ENCODE data around the gene ADARB2. TPM values are rescaled to one million over a fixed set of nuclear protein-coding genes. Genes with fewer than 3 reads are reported as not detected.

The ADARB2 gene
- total and polyA plus RNA-seq, 2 experiments from 2014 or later: 1.6 to 3.1 TPM

DNA sequence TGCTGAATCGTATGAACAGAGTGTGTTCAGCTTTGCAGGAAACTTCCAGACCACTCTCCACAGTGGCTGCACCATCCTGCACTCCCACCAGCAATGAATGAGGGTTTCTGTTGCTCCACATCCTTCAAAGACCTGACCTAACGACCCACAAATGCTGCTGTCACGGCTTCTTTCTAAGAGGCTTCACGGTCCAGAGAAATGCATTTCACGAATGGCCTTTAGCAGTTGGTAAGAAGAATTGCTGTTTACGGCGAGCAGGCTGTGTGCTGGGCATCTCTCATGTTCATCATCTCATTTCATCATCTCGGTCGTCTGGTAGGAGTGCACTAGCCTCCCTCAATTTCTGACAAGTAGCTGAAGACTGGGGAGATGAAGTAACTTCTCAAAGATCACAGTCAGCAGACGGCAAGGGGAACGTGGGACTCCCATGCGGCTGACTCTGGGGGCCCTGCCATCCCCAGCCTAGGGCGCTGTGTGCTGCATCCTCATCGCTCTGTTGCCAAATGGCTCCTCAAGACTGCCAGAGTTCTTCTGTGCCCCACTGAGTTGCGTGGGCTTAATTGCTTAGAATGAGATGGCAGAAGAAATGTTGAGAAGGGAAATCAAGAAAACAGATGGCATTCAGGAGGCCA, 72.9 kb downstream of the ADARB2 start:
- H3K9me3 ChIP-seq (ENCODE audit: low read depth): no peaks in the 10 kb centered on the region
- DNase-seq (ENCODE audit: low read depth in 1 of 2, low spot score in 1 of 2): no peak
- no peak overlapping the region for H3K27ac ChIP-seq
- H3K4me3 ChIP-seq: no peak overlapping the region
- no peaks in the 10 kb centered on the region for H3K27me3 ChIP-seq
- no peaks in the 10 kb centered on the region for H3K36me3 ChIP-seq
- no peaks in the 10 kb centered on the region for H3K4me1 ChIP-seq (ENCODE audit: low read depth)
- TF ChIP-seq, protein P1, sequence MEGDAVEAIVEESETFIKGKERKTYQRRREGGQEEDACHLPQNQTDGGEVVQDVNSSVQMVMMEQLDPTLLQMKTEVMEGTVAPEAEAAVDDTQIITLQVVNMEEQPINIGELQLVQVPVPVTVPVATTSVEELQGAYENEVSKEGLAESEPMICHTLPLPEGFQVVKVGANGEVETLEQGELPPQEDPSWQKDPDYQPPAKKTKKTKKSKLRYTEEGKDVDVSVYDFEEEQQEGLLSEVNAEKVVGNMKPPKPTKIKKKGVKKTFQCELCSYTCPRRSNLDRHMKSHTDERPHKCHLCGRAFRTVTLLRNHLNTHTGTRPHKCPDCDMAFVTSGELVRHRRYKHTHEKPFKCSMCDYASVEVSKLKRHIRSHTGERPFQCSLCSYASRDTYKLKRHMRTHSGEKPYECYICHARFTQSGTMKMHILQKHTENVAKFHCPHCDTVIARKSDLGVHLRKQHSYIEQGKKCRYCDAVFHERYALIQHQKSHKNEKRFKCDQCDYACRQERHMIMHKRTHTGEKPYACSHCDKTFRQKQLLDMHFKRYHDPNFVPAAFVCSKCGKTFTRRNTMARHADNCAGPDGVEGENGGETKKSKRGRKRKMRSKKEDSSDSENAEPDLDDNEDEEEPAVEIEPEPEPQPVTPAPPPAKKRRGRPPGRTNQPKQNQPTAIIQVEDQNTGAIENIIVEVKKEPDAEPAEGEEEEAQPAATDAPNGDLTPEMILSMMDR (IDR thresholded peaks at IDR 0.05; ENCODE audit: low read depth, low read length): no peak

- Histone ChIP-seq H3K36me3 (no peaks in the 10 kb centered on the region), H3K4me1 (ENCODE audit: low read depth) (no peaks in the 10 kb centered on the region), H3K9me3 (ENCODE audit: low read depth) (no peaks in the 10 kb centered on the region), H3K27me3 (no peaks in the 10 kb centered on the region), H3K27ac (no peak overlapping the region), H3K4me3 (no peak overlapping the region)
- no peak for DNase-seq (ENCODE audit: low read depth in 1 of 2, low spot score in 1 of 2)
- TF ChIP-seq, protein P1 (IDR thresholded peaks at IDR 0.05; ENCODE audit: low read depth, low read length): no peak
Measured at GRCh38 chr10:1663226-1663625, 74.1 kb downstream of the ADARB2 start.

GRCh38 chr10:1662438-1663025, 74.8 kb downstream of the ADARB2 start:
- Histone ChIP-seq H3K27ac (no peak overlapping the region), H3K27me3 (no peaks in the 10 kb centered on the region), H3K4me1 (ENCODE audit: low read depth) (no peaks in the 10 kb centered on the region), H3K4me3 (no peak overlapping the region), H3K9me3 (ENCODE audit: low read depth) (no peaks in the 10 kb centered on the region), H3K36me3 (no peaks in the 10 kb centered on the region)
- DNase-seq (ENCODE audit: low read depth in 1 of 2, low spot score in 1 of 2): no peak
- TF ChIP-seq, protein P1 (IDR thresholded peaks at IDR 0.05; ENCODE audit: low read depth, low read length): no peak

DNA sequence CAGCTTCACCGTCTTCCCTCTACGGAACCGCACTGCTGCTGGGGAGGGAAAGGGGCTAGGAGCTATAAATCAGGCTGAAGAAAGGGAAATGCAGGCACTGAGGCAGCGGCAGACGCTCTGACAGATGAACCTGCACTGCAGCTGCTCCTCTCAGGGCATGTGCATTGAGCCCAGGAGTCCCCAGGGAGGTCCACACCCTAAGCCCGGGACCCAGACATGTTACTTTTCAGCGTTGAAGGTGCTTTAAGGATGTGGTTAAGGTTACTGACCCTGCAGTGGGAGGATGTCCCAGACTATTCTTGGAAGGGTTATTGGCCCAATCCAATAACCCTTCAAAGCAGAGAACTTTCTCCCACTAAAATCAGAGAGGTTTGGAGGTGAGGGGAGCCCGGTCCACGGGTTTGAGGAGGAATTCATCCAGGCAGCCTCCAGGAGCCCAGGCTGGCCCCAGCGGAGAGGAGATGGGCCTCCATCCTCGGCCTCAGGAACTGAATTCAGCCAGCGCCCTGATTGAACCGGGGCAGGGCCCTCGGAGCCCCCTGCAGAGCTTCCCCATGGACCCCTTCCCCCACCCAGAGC, 75.4 kb downstream of the ADARB2 start:
- Histone ChIP-seq H3K27ac (no peak overlapping the region), H3K27me3 (no peaks in the 10 kb centered on the region), H3K36me3 (no peaks in the 10 kb centered on the region), H3K4me3 (no peak overlapping the region), H3K4me1 (ENCODE audit: low read depth) (no peaks in the 10 kb centered on the region), H3K9me3 (ENCODE audit: low read depth) (no peaks in the 10 kb centered on the region)
- no peak for DNase-seq (ENCODE audit: low read depth in 1 of 2, low spot score in 1 of 2)
- TF ChIP-seq, protein P1 (IDR thresholded peaks at IDR 0.05; ENCODE audit: low read depth, low read length): no peak

DNA sequence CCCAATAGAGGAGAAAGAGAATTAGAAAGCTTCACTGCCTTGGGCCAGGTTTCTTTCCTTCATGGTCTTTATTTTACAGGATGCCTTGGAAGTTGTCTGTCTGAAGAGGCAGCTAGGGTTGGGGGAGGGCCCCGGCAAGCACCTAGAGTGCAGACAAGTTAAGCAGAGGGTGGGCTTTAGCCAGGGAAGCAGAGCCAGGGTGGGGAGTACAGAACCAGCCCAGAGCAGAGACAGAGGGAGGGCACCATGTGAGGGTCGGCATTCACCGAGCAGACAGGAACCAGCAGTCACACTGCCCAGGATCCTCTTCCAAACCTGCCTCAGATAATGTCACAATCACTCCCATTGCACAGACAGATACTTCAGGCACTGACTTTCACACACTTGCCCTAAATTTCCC, 75.9 kb downstream of the ADARB2 start:
- Histone ChIP-seq H3K9me3 (ENCODE audit: low read depth) (no peaks in the 10 kb centered on the region), H3K4me3 (no peak overlapping the region), H3K36me3 (no peaks in the 10 kb centered on the region), H3K27me3 (no peaks in the 10 kb centered on the region), H3K4me1 (ENCODE audit: low read depth) (no peaks in the 10 kb centered on the region), H3K27ac (no peak overlapping the region)
- TF ChIP-seq, protein P1 (IDR thresholded peaks at IDR 0.05; ENCODE audit: low read depth, low read length): no peak
- no peak for DNase-seq (ENCODE audit: low read depth in 1 of 2, low spot score in 1 of 2)
